ENCODE measurements around the gene CCL1. TPM values are rescaled to one million over a fixed set of nuclear protein-coding genes. Genes with fewer than 3 reads are reported as not detected.

Gene CCL1
- total and polyA plus RNA-seq, 2 donors (not counting 1 experiment from before 2014, with no cell fraction given): not detected

GRCh38 chr17:34399725-34400124 is 36.7 kb upstream of the CCL1 start:
- peaks cover 3% of the 10 kb centered on the region for H3K27me3 ChIP-seq (ENCODE audit: control insufficient read depth, insufficient read depth, low read length)
- no peak overlapping the region for H3K27ac ChIP-seq (ENCODE audit: insufficient read depth, low read length)
- no peaks in the 10 kb centered on the region for H3K79me2 ChIP-seq (ENCODE audit: control insufficient read depth, insufficient read depth, low read length)
- no peaks in the 10 kb centered on the region for H4K20me1 ChIP-seq (ENCODE audit: control insufficient read depth, extremely low read depth, insufficient read depth, low read length)
- no peak overlapping the region for H3K4me2 ChIP-seq (ENCODE audit: extremely low read depth, insufficient read depth, low read length)
- no peaks in the 10 kb centered on the region for H3K4me1 ChIP-seq (ENCODE audit: control insufficient read depth, extremely low read depth, insufficient read depth, low read length)
- no peak overlapping the region for H2AFZ ChIP-seq (ENCODE audit: low read length)
- H3K9me3 ChIP-seq (ENCODE audit: control insufficient read depth, insufficient read depth, low read depth, low read length): no peaks in the 10 kb centered on the region
- DNase-seq (ENCODE audit: low read depth in 2 of 2): no peak
- TF ChIP-seq CTCF (conservative IDR thresholded peaks at IDR 0.05 in 1 of 2, IDR thresholded peaks at IDR 0.05 in 1 of 2; ENCODE audit: low read depth in 1 of 2, low read length in 2 of 2) (no peak), EZH2 (IDR thresholded peaks at IDR 0.05; ENCODE audit: low read length, missing control alignments) (no peak)
- no peaks in the 10 kb centered on the region for H3K36me3 ChIP-seq (ENCODE audit: control insufficient read depth, insufficient read depth, low read length)
- no peak overlapping the region for H3K4me3 ChIP-seq (replicated peaks in 1 of 4; ENCODE audit: control extremely low read depth in 1 of 4, insufficient read depth in 1 of 4, low read depth in 3 of 4, low read length in 4 of 4)
- no peak overlapping the region for H3K9ac ChIP-seq (ENCODE audit: insufficient read depth, low read length)

- Histone ChIP-seq H3K4me1 (ENCODE audit: control insufficient read depth, extremely low read depth, insufficient read depth, low read length) (no peaks in the 10 kb centered on the region), H3K27me3 (ENCODE audit: control insufficient read depth, insufficient read depth, low read length) (peaks cover 3% of the 10 kb centered on the region), H2AFZ (ENCODE audit: low read length) (no peak overlapping the region), H3K9me3 (ENCODE audit: control insufficient read depth, insufficient read depth, low read depth, low read length) (no peaks in the 10 kb centered on the region), H3K36me3 (ENCODE audit: control insufficient read depth, insufficient read depth, low read length) (no peaks in the 10 kb centered on the region), H3K9ac (ENCODE audit: insufficient read depth, low read length) (no peak overlapping the region), H3K27ac (ENCODE audit: insufficient read depth, low read length) (no peak overlapping the region), H3K79me2 (ENCODE audit: control insufficient read depth, insufficient read depth, low read length) (no peaks in the 10 kb centered on the region), H3K4me2 (ENCODE audit: extremely low read depth, insufficient read depth, low read length) (no peak overlapping the region), H3K4me3 (replicated peaks in 1 of 4; ENCODE audit: control extremely low read depth in 1 of 4, insufficient read depth in 1 of 4, low read depth in 3 of 4, low read length in 4 of 4) (no peak overlapping the region), H4K20me1 (ENCODE audit: control insufficient read depth, extremely low read depth, insufficient read depth, low read length) (no peaks in the 10 kb centered on the region)
- DNase-seq (ENCODE audit: low read depth in 2 of 2): no peak
- TF ChIP-seq CTCF (conservative IDR thresholded peaks at IDR 0.05 in 1 of 2, IDR thresholded peaks at IDR 0.05 in 1 of 2; ENCODE audit: low read depth in 1 of 2, low read length in 2 of 2): no peak
- no peak for TF ChIP-seq EZH2 (IDR thresholded peaks at IDR 0.05; ENCODE audit: low read length, missing control alignments)
Observed at GRCh38 chr17:34398990-34399389, 36.0 kb upstream of the CCL1 start.

- no peaks in the 10 kb centered on the region for H3K36me3 ChIP-seq (ENCODE audit: control insufficient read depth, insufficient read depth, low read length)
- no peak overlapping the region for H3K4me2 ChIP-seq (ENCODE audit: extremely low read depth, insufficient read depth, low read length)
- no peak overlapping the region for H2AFZ ChIP-seq (ENCODE audit: low read length)
- H3K79me2 ChIP-seq (ENCODE audit: control insufficient read depth, insufficient read depth, low read length): no peaks in the 10 kb centered on the region
- no peak overlapping the region for H3K9ac ChIP-seq (ENCODE audit: insufficient read depth, low read length)
- H3K27ac ChIP-seq (ENCODE audit: insufficient read depth, low read length): no peak overlapping the region
- H3K4me1 ChIP-seq (ENCODE audit: control insufficient read depth, extremely low read depth, insufficient read depth, low read length): no peaks in the 10 kb centered on the region
- no peak for DNase-seq (ENCODE audit: low read depth in 2 of 2)
- H3K9me3 ChIP-seq (ENCODE audit: control insufficient read depth, insufficient read depth, low read depth, low read length): no peaks in the 10 kb centered on the region
- no peaks in the 10 kb centered on the region for H4K20me1 ChIP-seq (ENCODE audit: control insufficient read depth, extremely low read depth, insufficient read depth, low read length)
- TF ChIP-seq EZH2 (IDR thresholded peaks at IDR 0.05; ENCODE audit: low read length, missing control alignments) (no peak), CTCF (conservative IDR thresholded peaks at IDR 0.05 in 1 of 2, IDR thresholded peaks at IDR 0.05 in 1 of 2; ENCODE audit: low read depth in 1 of 2, low read length in 2 of 2) (no peak)
- peaks cover 3% of the 10 kb centered on the region for H3K27me3 ChIP-seq (ENCODE audit: control insufficient read depth, insufficient read depth, low read length)
- H3K4me3 ChIP-seq (replicated peaks in 1 of 4; ENCODE audit: control extremely low read depth in 1 of 4, insufficient read depth in 1 of 4, low read depth in 3 of 4, low read length in 4 of 4): no peak overlapping the region
Observed at GRCh38 chr17:34397265-34397664, 34.2 kb upstream of the CCL1 start.
